Mammary epithelial cell (primary cell): ENCODE measurements around the gene TMEM175.

Experiments used
- CTCF ChIP-seq, 2 donors: IDR thresholded peaks in 1 of 2; conservative IDR thresholded peaks in 1 of 2; 2 replicates each; pipeline ENCODE4 v1.5.1; 2011 to 2012; ENCODE audit warnings: inconsistent platforms in 2 of 2, low read length in 2 of 2, mild to moderate bottlenecking in 2 of 2, control low read depth in 1 of 2, low read depth in 1 of 2; ENCODE audit not compliant: insufficient read depth in 1 of 2; ENCODE audit errors: extremely low read depth in 1 of 2
- EZH2 ChIP-seq: IDR thresholded peaks from 2 replicates; pipeline ENCODE4 v1.6.1; 2012; ENCODE audit warnings: low read length, inconsistent platforms, borderline replicate concordance

GRCh38 chr4:903066-904046 is 28.9 kb upstream of the TMEM175 start:
- no peak for TF ChIP-seq CTCF (conservative IDR thresholded peaks at IDR 0.05 in 1 of 2, IDR thresholded peaks at IDR 0.05 in 1 of 2; ENCODE audit: extremely low read depth in 1 of 2, insufficient read depth in 1 of 2, low read depth in 1 of 2, low read length in 2 of 2)
- no peak for TF ChIP-seq EZH2
